ENCODE data around the gene TRIM47. TPM values are rescaled to one million over a fixed set of nuclear protein-coding genes. Genes with fewer than 3 reads are reported as not detected.
"Not testable (repeated sequence)": the region's sequence is repeated elsewhere in the genome, so short reads cannot be mapped to it uniquely, and the experiment has no call there.

Gene TRIM47
- total RNA-seq, 4 donors from 2014 or later = 18.5 to 53.8 (median 29.6) TPM

GRCh38 chr17:75861927-75862317 is 16.5 kb downstream of the TRIM47 start:
- TF ChIP-seq CTCF (IDR thresholded peaks at IDR 0.05) = no peak
- DNase-seq (ENCODE audit: low spot score) = no peak

GRCh38 chr17:75859358-75859757 is 19.0 kb downstream of the TRIM47 start:
- DNase-seq (ENCODE audit: low spot score); ATAC-seq (ENCODE audit: low FRiP score): not testable (repeated sequence)

More at GRCh38 chr17:75861927-75862317, 16.5 kb downstream of the TRIM47 start:
- no peak for ATAC-seq (ENCODE audit: low FRiP score)

GRCh38 chr17:75856062-75856756 is 22.2 kb downstream of the TRIM47 start:
- DNase-seq (ENCODE audit: low spot score) (no peak), ATAC-seq (ENCODE audit: low FRiP score) (peak; percentile 2)

GRCh38 chr17:75855310-75856061 is 22.9 kb downstream of the TRIM47 start, which contains the start of gene WBP2:
Gene WBP2 (minus strand): TSS chr17:75855335. CDS start chr17:75855297, 38 bp downstream.
- peak; percentile 96 for ATAC-seq (ENCODE audit: low FRiP score)
- DNase-seq (ENCODE audit: low spot score) = peak; percentile 96
- no peak for TF ChIP-seq CTCF (IDR thresholded peaks at IDR 0.05)

More at GRCh38 chr17:75856062-75856756, 22.2 kb downstream of the TRIM47 start:
- no peak for TF ChIP-seq CTCF (IDR thresholded peaks at IDR 0.05)

- DNase-seq (ENCODE audit: low spot score) = no peak
- peak; percentile 27 for ATAC-seq (ENCODE audit: low FRiP score)
- no peak for TF ChIP-seq CTCF (IDR thresholded peaks at IDR 0.05)
Measured at GRCh38 chr17:75854881-75855309, 23.5 kb downstream of the TRIM47 start.

GRCh38 chr17:75854101-75854748 is 24.2 kb downstream of the TRIM47 start:
- DNase-seq (ENCODE audit: low spot score) (no peak), ATAC-seq (ENCODE audit: low FRiP score) (peak; percentile 32)
- no peak for TF ChIP-seq CTCF (IDR thresholded peaks at IDR 0.05)

- no peak for DNase-seq (ENCODE audit: low spot score)
- no peak for TF ChIP-seq CTCF (IDR thresholded peaks at IDR 0.05)
Measured at GRCh38 chr17:75853433-75853832, 24.9 kb downstream of the TRIM47 start.

GRCh38 chr17:75851693-75851991 is 26.7 kb downstream of the TRIM47 start:
- not testable (repeated sequence) for DNase-seq (ENCODE audit: low spot score); ATAC-seq (ENCODE audit: low FRiP score)

More at GRCh38 chr17:75853433-75853832, 24.9 kb downstream of the TRIM47 start:
- ATAC-seq (ENCODE audit: low FRiP score) = no peak
